NCI-H2196 treated with DMSO at 0.1 percent for 48 hours (cell line): ENCODE data around the gene BLOC1S4.
"Not testable (repeated sequence)": the region's sequence is repeated elsewhere in the genome, so short reads cannot be mapped to it uniquely, and the experiment has no call there.

Experiments
- DNase-seq: peaks from one replicate; lab custom pipeline; 2025; ENCODE audit not compliant: unreplicated experiment; lab: John Stamatoyannopoulos, UW

BLOC1S4 gene

DNA sequence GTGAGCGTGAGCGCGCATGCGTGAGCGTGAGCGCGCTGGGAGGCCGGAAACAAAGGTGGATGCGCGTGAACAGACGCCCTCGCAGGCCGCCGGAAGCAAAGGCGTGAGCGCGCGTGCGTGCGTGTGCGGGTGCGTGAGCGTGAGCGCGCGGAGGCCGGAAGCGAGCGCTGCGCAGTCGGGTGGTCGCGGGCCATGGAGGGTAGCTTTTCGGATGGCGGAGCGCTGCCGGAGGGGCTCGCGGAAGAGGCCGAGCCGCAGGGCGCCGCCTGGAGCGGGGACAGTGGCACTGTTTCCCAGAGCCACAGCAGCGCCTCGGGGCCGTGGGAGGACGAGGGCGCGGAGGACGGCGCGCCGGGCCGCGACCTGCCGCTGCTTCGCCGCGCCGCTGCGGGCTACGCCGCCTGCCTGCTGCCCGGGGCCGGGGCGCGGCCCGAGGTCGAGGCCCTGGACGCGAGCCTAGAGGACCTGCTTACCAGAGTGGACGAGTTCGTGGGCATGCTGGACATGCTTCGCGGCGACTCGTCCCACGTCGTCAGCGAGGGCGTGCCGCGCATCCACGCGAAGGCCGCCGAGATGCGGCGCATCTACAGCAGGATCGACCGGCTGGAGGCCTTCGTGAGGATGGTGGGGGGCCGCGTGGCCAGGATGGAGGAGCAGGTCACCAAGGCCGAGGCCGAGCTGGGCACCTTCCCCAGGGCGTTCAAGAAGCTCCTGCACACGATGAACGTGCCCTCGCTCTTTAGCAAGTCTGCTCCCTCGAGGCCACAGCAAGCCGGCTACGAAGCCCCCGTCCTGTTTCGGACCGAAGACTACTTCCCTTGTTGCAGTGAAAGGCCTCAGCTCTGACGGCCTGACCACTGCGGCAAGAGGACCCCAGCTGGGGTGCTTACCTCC, at the start of gene BLOC1S4:
BLOC1S4 (plus strand) TSS at position 157 of the 894 bp plus-strand sequence; CDS start at position 193, 36 bp downstream.
- peak; percentile 92 for DNase-seq

DNA sequence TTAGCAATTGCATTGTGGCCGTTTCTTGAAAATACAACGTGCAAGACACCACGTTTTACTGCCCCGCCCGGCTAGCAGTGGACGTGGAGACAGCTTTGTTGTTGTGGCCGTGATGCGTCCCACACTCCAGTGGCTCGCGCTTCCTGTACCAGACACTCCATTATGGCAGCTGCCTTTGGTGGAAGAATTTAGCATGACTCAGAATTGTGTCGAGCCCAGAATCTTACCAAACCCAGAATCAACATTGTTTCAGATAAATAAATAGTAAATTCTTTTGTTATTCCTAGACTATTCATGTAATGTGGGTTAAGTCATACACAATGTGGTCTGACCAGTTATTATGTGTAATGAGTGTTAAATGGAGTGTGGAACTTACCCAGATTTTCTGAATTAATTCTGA, 47.6 kb upstream of the BLOC1S4 start:
- DNase-seq = no peak

DNA sequence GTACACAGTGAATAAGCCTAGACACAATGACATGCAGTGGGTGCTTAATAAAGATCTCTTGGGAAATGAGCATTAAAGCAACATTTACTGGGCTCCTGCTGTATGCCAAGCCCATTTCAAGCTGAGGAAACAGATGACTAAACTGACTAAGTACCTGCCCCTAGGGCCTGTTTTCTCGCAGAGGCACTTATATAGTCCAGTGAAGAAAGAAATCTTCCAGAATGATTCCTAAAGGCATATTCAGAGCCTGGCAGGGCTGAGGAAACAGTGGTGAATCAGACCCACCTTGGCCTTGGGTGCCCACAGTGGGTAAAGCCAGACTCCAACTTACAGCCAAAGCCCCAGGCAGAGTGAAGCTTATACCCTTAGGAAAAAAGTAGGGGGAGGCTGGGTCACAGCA, 44.3 kb upstream of the BLOC1S4 start:
- DNase-seq = no peak

DNA sequence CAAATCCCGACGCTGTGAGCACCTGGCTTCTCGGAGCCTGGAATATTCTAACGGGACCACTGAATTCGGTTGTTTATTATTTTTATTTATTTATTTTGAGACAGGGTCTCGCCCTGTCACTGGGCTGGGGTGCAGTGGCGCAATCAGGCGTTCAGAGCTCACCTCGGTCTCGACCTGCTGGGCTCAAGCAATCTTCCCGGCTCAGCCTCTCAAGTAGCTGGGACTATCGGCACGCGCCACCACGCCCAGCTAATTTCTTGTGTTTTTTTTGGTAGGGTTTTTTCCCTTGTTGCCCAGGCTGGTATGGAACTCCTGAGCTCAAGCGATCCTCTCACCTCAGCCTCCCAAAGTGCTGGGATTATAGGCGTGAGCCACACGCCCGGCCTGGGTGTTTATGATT, 43.8 kb upstream of the BLOC1S4 start:
- no peak for DNase-seq

GRCh38 chr4:6672541-6673190, 43.3 kb upstream of the BLOC1S4 start:
- not testable (repeated sequence) for DNase-seq

GRCh38 chr4:6673191-6673659, 42.7 kb upstream of the BLOC1S4 start:
- not testable (repeated sequence) for DNase-seq

- DNase-seq = peak; percentile 95
These were observed 42.1 kb upstream of the BLOC1S4 start for GRCh38 chr4:6673660-6674499.

- peak; percentile 53 for DNase-seq
These were observed 41.3 kb upstream of the BLOC1S4 start for GRCh38 chr4:6674500-6675149.

- no peak for DNase-seq
These were observed 39.0 kb upstream of the BLOC1S4 start for GRCh38 chr4:6676722-6677558.

- DNase-seq = no peak
These were observed 35.5 kb upstream of the BLOC1S4 start for GRCh38 chr4:6680372-6681034.

- DNase-seq = no peak
These were observed 34.8 kb upstream of the BLOC1S4 start for GRCh38 chr4:6681191-6681590.

DNA sequence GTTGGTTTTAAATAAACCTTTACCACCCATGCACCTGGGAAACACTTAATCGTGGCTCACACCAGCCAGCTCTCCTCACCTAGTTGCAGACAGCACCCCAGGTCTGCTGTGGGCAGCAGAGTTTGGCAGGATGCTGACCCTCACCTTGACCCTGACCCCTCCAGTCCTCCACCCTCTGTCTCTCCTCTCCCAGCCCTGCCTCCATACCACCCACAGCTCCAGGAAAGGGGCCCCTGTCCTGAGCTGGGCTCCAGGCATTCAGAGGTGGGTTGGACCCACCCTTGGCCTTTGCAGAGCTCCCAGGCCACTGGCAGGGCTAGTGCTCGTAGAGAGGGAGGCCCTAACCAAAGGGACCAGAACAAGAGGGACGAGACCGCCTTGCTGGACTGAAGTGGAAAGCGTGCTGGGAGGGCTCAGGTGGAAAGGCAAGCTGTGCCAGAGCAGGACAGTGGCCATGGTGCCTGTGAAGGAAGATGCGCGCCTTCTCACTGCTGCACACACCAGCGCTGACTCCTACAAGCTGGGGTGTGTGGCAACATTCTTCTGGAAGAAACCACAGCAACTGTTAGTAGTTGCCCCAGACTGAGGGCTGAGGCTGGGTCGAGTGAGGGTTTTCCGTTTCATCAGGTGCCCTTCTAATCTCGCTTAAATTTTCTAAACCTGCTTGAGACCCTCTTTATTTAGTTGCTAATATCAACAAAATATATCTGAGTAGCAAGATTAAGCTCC, 32.9 kb upstream of the BLOC1S4 start:
- no peak for DNase-seq

DNA sequence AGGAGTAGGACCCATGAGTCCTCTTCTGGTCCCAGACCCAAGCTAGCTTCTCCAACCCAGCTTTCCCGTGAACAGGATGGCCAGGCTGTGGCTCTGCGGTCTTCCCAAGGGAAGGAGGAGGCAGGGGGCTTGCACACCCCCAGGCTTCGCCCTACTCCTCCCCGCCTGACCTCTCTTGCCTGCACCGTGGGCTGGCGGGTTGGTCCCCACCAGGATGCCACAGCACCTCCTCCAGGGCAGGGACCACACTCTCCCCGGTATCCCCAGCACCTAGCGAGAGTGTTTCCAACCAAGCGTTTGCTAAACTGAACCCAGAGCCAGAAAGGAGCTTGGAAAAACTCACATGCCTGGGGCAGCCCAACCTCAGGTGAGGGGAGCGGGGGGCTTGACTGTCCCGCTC, 31.3 kb upstream of the BLOC1S4 start:
- DNase-seq = no peak

DNA sequence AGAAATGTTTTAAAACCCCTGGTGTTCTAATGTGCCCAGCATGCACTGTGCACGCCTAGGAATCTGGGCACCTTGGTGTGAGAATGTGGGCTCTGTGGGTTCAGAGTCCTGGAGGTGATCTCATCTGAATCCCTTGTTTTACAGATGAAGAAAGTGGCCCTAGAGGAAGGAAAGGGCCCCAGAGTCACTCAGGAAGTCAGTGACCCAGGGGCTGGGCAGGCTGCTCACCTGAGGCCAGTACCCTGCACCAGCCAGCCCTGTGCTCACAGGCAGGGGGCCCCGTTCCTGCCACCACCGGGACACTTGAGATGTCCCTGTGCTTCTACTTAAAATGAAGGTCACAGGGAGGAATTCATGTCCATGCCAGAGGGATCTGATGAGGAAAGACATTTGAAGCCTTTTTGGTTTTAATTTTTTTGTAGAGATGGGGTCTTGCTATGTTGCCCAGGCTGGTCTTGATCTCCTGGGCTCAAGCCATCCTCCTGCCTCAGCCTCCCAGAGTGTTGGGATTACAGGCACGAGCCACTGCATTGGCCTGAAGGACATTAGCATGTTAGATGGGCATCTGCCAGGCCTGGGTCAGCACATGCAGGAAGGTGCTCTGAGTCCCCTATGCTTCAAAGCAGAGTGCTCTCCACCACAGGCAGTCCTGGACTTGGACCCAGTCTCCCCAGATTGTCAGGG, 29.7 kb upstream of the BLOC1S4 start:
- DNase-seq = no peak

- DNase-seq = no peak
These were observed 27.8 kb upstream of the BLOC1S4 start for GRCh38 chr4:6687947-6688878.

GRCh38 chr4:6688879-6689505, 27.0 kb upstream of the BLOC1S4 start:
- DNase-seq = no peak
